Measurements from ENCODE around the gene NACA.
A peak's percentile ranks its signal among the peaks of the same experiment; 100 is the strongest.

The NACA gene

DNA sequence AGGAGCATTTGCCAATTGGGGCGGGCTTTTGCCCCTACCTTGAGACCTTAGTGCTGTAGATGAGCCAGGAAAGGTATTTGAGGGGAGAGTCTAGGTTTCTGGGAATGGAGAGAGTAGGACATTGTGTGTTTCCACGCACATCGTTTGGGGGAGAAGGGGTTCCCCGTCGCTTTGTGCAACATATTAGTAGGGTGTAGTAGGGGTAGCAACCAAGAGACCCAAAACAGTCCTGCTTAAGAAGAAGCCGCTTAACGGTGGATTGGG lies 36.3 kb downstream of the NACA start:
- Histone ChIP-seq H3K27me3 (ENCODE audit: insufficient read depth, low read length) (no peaks in the 10 kb centered on the region), H3K9ac (ENCODE audit: low read length) (peak overlapping the region; percentile 79), H3K4me1 (ENCODE audit: control insufficient read depth in 1 of 2, insufficient read depth in 2 of 2, low read length in 2 of 2) (peaks cover 0 to 2% of the 10 kb centered on the region in 2 experiments), H3K23ac (ENCODE audit: low read length) (no peak overlapping the region), H2AK5ac (ENCODE audit: low read length) (no peak overlapping the region), H2BK12ac (ENCODE audit: low read length) (no peak overlapping the region), H3K18ac (ENCODE audit: low read length) (peak overlapping the region; percentile 2), H3K4ac (ENCODE audit: low read depth, low read length) (no peak overlapping the region), H3K14ac (ENCODE audit: low read length) (peak overlapping the region; percentile 3), H2BK5ac (ENCODE audit: low read depth, low read length, poor library complexity) (peak overlapping the region; percentile 87), H3K27ac (ENCODE audit: low read depth, low read length) (peak overlapping the region; percentile 96), H4K91ac (ENCODE audit: low read depth, low read length) (peak overlapping the region; percentile 13), H3K36me3 (ENCODE audit: control insufficient read depth in 1 of 2, insufficient read depth in 2 of 2, low read length in 2 of 2) (peaks cover 0 to 2% of the 10 kb centered on the region in 2 experiments), H3K9me3 (ENCODE audit: insufficient read depth, low read depth, low read length) (no peaks in the 10 kb centered on the region), H3K79me1 (ENCODE audit: low read length) (peaks cover 16% of the 10 kb centered on the region), H4K8ac (ENCODE audit: low read depth, low read length) (peak overlapping the region; percentile 79), H3K4me3 (ENCODE audit: low read depth, low read length) (peak overlapping the region; percentile 63), H2AFZ (ENCODE audit: insufficient read depth, low read length, poor library complexity) (peak overlapping the region; percentile 48), H3K79me2 (ENCODE audit: control insufficient read depth, insufficient read depth, low read length, poor library complexity) (peaks cover 20% of the 10 kb centered on the region), H4K12ac (ENCODE audit: low read depth, low read length) (peak overlapping the region; percentile 69), H2BK120ac (ENCODE audit: insufficient read depth, low read length, poor library complexity) (peak overlapping the region; percentile 54), H3K4me2 (ENCODE audit: low read length) (peak overlapping the region; percentile 91)
- no CpG with 5 or more reads among the region's 7 CpGs for WGBS (ENCODE audit: extremely low coverage, insufficient coverage, insufficient read length)
- no peak for DNase-seq

- H4K12ac ChIP-seq (ENCODE audit: low read depth, low read length): peak within 1 kb of the TSS; percentile 69
- peak within 1 kb of the TSS; percentile 91 for H3K4ac ChIP-seq (ENCODE audit: low read depth, low read length)
- H3K4me3 ChIP-seq (ENCODE audit: low read depth, low read length): peak within 1 kb of the TSS; percentile 82
- peak within 1 kb of the TSS; percentile 64 for H2AFZ ChIP-seq (ENCODE audit: insufficient read depth, low read length, poor library complexity)
- no peak within 1 kb of the TSS for H2BK12ac ChIP-seq (ENCODE audit: low read length)
- peak within 1 kb of the TSS; percentile 95 for H3K14ac ChIP-seq (ENCODE audit: low read length)
- peak within 1 kb of the TSS; percentile 91 for H3K4me2 ChIP-seq (ENCODE audit: low read length)
- peak within 1 kb of the TSS; percentile 73 for H2AK5ac ChIP-seq (ENCODE audit: low read length)
- peak within 1 kb of the TSS; percentile 79 for H4K8ac ChIP-seq (ENCODE audit: low read depth, low read length)
- H4K91ac ChIP-seq (ENCODE audit: low read depth, low read length): peak within 1 kb of the TSS; percentile 90
- H3K36me3 ChIP-seq (ENCODE audit: control insufficient read depth in 1 of 2, insufficient read depth in 2 of 2, low read length in 2 of 2): peaks cover 0 to 2% of the 10 kb centered on the region in 2 experiments
- H3K79me2 ChIP-seq (ENCODE audit: control insufficient read depth, insufficient read depth, low read length, poor library complexity): peaks cover 22% of the 10 kb centered on the region
- peak; percentile 98 to 99 for DNase-seq
- H3K79me1 ChIP-seq (ENCODE audit: low read length): peaks cover 16% of the 10 kb centered on the region
- no peaks in the 10 kb centered on the region for H3K27me3 ChIP-seq (ENCODE audit: insufficient read depth, low read length)
- peaks cover 0 to 2% of the 10 kb centered on the region in 2 experiments for H3K4me1 ChIP-seq (ENCODE audit: control insufficient read depth in 1 of 2, insufficient read depth in 2 of 2, low read length in 2 of 2)
- H2BK120ac ChIP-seq (ENCODE audit: insufficient read depth, low read length, poor library complexity): peak within 1 kb of the TSS; percentile 77
- H3K9ac ChIP-seq (ENCODE audit: low read length): peak within 1 kb of the TSS; percentile 97
- peak within 1 kb of the TSS; percentile 98 for H3K27ac ChIP-seq (ENCODE audit: low read depth, low read length)
- no peak within 1 kb of the TSS for H3K23ac ChIP-seq (ENCODE audit: low read length)
- no peaks in the 10 kb centered on the region for H3K9me3 ChIP-seq (ENCODE audit: insufficient read depth, low read depth, low read length)
- H3K18ac ChIP-seq (ENCODE audit: low read length): peak within 1 kb of the TSS; percentile 87
- no CpG with 5 or more reads among the region's 64 CpGs for WGBS (ENCODE audit: extremely low coverage, insufficient coverage, insufficient read length)
- peak within 1 kb of the TSS; percentile 87 for H2BK5ac ChIP-seq (ENCODE audit: low read depth, low read length, poor library complexity)
Measured at GRCh38 chr12:56688129-56688845, 36.8 kb downstream of the NACA start, which contains the start of gene PTGES3. TSS of gene PTGES3 (minus strand) at chr12:56688284. CDS start at chr12:56687999, 285 bp downstream.

GRCh38 chr12:56687223-56688128 lies 37.6 kb downstream of the NACA start:
- peak overlapping the region; percentile 45 for H4K12ac ChIP-seq (ENCODE audit: low read depth, low read length)
- H3K14ac ChIP-seq (ENCODE audit: low read length): peak overlapping the region; percentile 95
- H3K9ac ChIP-seq (ENCODE audit: low read length): peak overlapping the region; percentile 97
- peaks cover 16% of the 10 kb centered on the region for H3K79me1 ChIP-seq (ENCODE audit: low read length)
- H2BK5ac ChIP-seq (ENCODE audit: low read depth, low read length, poor library complexity): peak overlapping the region; percentile 87
- H3K4me2 ChIP-seq (ENCODE audit: low read length): peak overlapping the region; percentile 84
- H3K79me2 ChIP-seq (ENCODE audit: control insufficient read depth, insufficient read depth, low read length, poor library complexity): peaks cover 28% of the 10 kb centered on the region
- peak overlapping the region; percentile 90 for H4K91ac ChIP-seq (ENCODE audit: low read depth, low read length)
- H3K27ac ChIP-seq (ENCODE audit: low read depth, low read length): peak overlapping the region; percentile 98
- H2AK5ac ChIP-seq (ENCODE audit: low read length): peak overlapping the region; percentile 73
- peak overlapping the region; percentile 82 for H3K4me3 ChIP-seq (ENCODE audit: low read depth, low read length)
- H3K9me3 ChIP-seq (ENCODE audit: insufficient read depth, low read depth, low read length): no peaks in the 10 kb centered on the region
- DNase-seq: peak; percentile 27 to 57
- no peaks in the 10 kb centered on the region for H3K27me3 ChIP-seq (ENCODE audit: insufficient read depth, low read length)
- H3K36me3 ChIP-seq (ENCODE audit: control insufficient read depth in 1 of 2, insufficient read depth in 2 of 2, low read length in 2 of 2): peaks cover 2% of the 10 kb centered on the region in 2 experiments
- H3K4me1 ChIP-seq (ENCODE audit: control insufficient read depth in 1 of 2, insufficient read depth in 2 of 2, low read length in 2 of 2): peaks cover 0 to 2% of the 10 kb centered on the region in 2 experiments
- no CpG with 5 or more reads among the region's 62 CpGs for WGBS (ENCODE audit: extremely low coverage, insufficient coverage, insufficient read length)
- no peak overlapping the region for H3K23ac ChIP-seq (ENCODE audit: low read length)
- peak overlapping the region; percentile 64 for H2AFZ ChIP-seq (ENCODE audit: insufficient read depth, low read length, poor library complexity)
- peak overlapping the region; percentile 91 for H3K4ac ChIP-seq (ENCODE audit: low read depth, low read length)
- H2BK120ac ChIP-seq (ENCODE audit: insufficient read depth, low read length, poor library complexity): peak overlapping the region; percentile 77
- H3K18ac ChIP-seq (ENCODE audit: low read length): peak overlapping the region; percentile 87
- H2BK12ac ChIP-seq (ENCODE audit: low read length): no peak overlapping the region
- peak overlapping the region; percentile 72 for H4K8ac ChIP-seq (ENCODE audit: low read depth, low read length)

DNA sequence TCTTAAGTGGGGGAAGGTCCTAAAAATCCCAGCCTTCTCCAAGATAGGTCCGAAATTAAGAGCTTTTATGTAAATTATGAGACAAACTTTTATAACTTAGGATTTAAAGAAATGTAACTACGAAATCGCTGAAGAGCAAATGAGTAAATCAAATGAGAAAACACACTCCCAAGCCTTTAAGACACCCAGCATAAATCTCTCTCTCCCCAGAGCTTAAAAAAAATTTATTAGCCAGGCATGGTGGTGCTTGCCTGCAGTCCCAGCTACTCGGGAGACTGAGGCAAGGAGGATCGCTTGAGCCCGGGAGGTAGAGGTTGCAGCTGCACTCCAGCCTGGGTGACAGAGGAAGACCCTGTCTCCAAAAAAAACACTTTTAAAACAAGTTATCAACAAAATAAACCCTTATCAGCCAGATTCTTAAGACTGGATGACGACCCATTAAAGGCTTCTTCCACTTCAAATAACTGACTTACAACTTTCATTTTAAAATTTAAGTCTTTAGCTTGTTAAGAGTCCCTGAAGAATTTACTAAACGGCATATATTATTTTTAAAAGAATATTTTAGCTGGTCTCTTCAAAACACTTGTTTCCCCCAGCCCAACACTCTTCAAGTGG lies 40.2 kb downstream of the NACA start:
- H3K4ac ChIP-seq (ENCODE audit: low read depth, low read length): peak overlapping the region; percentile 95
- peak in 1 of 2 donors; percentile 7 for DNase-seq
- H2AFZ ChIP-seq (ENCODE audit: insufficient read depth, low read length, poor library complexity): no peak overlapping the region
- H2AK5ac ChIP-seq (ENCODE audit: low read length): no peak overlapping the region
- H4K12ac ChIP-seq (ENCODE audit: low read depth, low read length): no peak overlapping the region
- H3K18ac ChIP-seq (ENCODE audit: low read length): no peak overlapping the region
- no peak overlapping the region for H3K23ac ChIP-seq (ENCODE audit: low read length)
- H2BK120ac ChIP-seq (ENCODE audit: insufficient read depth, low read length, poor library complexity): no peak overlapping the region
- peaks cover 0 to 2% of the 10 kb centered on the region in 2 experiments for H3K4me1 ChIP-seq (ENCODE audit: control insufficient read depth in 1 of 2, insufficient read depth in 2 of 2, low read length in 2 of 2)
- no peak overlapping the region for H3K9ac ChIP-seq (ENCODE audit: low read length)
- no peaks in the 10 kb centered on the region for H3K9me3 ChIP-seq (ENCODE audit: insufficient read depth, low read depth, low read length)
- no peak overlapping the region for H4K8ac ChIP-seq (ENCODE audit: low read depth, low read length)
- no peak overlapping the region for H2BK5ac ChIP-seq (ENCODE audit: low read depth, low read length, poor library complexity)
- peak overlapping the region; percentile 50 for H3K4me2 ChIP-seq (ENCODE audit: low read length)
- no CpG with 5 or more reads among the region's 8 CpGs for WGBS (ENCODE audit: extremely low coverage, insufficient coverage, insufficient read length)
- H3K27me3 ChIP-seq (ENCODE audit: insufficient read depth, low read length): no peaks in the 10 kb centered on the region
- peaks cover 15 to 21% of the 10 kb centered on the region in 2 experiments for H3K36me3 ChIP-seq (ENCODE audit: control insufficient read depth in 1 of 2, insufficient read depth in 2 of 2, low read length in 2 of 2)
- H4K91ac ChIP-seq (ENCODE audit: low read depth, low read length): no peak overlapping the region
- no peak overlapping the region for H2BK12ac ChIP-seq (ENCODE audit: low read length)
- H3K27ac ChIP-seq (ENCODE audit: low read depth, low read length): no peak overlapping the region
- H3K79me2 ChIP-seq (ENCODE audit: control insufficient read depth, insufficient read depth, low read length, poor library complexity): peaks cover 50% of the 10 kb centered on the region
- no peak overlapping the region for H3K14ac ChIP-seq (ENCODE audit: low read length)
- H3K79me1 ChIP-seq (ENCODE audit: low read length): peaks cover 16% of the 10 kb centered on the region
- H3K4me3 ChIP-seq (ENCODE audit: low read depth, low read length): no peak overlapping the region
